Fibroblast of the aortic adventitia (primary cell): Measurements from ENCODE around the gene MTHFR. TPM values are rescaled to one million over a fixed set of nuclear protein-coding genes. Genes with fewer than 3 reads are reported as not detected.

Experiments used
- DNase-seq: peaks from one replicate; pipeline ENCODE4 v3.0.0-alpha.2; 2010; ENCODE audit warnings: low read depth
- H3K4me3 ChIP-seq: 2 replicates; pipeline ENCODE4 v1.5.1; 2011; ENCODE audit warnings: low read depth, mild to moderate bottlenecking, control low read depth, low read length, moderate library complexity
- CTCF ChIP-seq: IDR thresholded peaks from 2 replicates; pipeline ENCODE4 v1.5.1; 2011; ENCODE audit warnings: mild to moderate bottlenecking, low read length, control low read depth, inconsistent platforms; ENCODE audit not compliant: insufficient read depth
- total RNA-seq: library from RNA; depleted of rRNA; stranded (reverse); fragments of >200 nt; gene quantifications from 2 replicates; pipeline ENCODE4 v1.2.3, GENCODE V29; 2012; ENCODE audit warnings: low replicate concordance

Gene MTHFR
- total RNA-seq, 1 donor, result 42.9 TPM

DNA sequence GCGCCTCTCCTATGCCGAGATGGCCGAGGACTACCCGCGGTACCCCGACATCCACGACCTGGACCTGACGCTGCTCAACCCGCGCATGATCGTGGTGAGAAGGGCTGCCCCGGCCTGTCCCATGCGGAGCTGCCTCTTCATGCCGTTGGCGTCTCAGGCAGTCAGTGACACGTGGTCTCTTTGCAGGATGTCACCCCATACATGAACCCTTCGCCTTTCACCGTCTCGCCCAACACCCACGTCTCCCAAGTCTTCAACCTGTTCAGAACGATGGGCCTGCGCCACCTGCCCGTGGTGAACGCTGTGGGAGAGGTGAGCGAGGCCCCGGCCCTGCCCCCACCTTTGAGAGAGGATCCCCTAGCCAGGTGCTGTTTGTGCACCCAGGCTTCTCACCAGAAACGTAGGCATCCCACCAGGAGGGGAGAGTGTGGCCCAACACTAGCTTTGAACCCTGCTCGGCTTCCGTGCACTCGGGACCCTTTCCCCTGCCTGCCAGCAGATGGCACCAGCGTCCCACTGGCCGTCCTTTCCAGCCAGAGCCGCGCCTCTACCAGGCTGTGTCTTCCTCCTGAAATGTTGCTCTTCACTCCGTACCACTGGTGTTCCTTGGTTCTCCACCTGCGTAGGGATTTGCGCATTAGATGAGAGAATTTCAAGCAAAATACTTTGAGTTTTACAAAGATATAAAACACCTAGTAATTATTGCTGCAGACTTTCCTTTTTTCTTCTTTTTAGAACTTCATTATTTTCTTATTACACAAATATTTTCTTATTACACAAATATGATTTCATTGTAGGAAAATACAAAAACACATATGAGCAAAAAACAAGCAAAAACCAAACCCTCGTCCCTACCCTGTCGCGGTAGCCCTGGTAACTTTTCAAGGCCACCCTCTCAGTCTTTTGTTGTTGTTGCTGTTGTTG lies 32.8 kb upstream of the MTHFR start:
- peak; percentile 99 for TF ChIP-seq CTCF
- peak; percentile 62 for DNase-seq
- no peak overlapping the region for H3K4me3 ChIP-seq

GRCh38 chr1:11837767-11838348 lies 32.1 kb upstream of the MTHFR start:
- no peak for TF ChIP-seq CTCF
- no peak for DNase-seq
- no peak overlapping the region for H3K4me3 ChIP-seq

GRCh38 chr1:11836955-11837766 lies 31.4 kb upstream of the MTHFR start:
- H3K4me3 ChIP-seq, result no peak overlapping the region
- DNase-seq, result no peak
- TF ChIP-seq CTCF, result no peak

- DNase-seq, result no peak
- no peak overlapping the region for H3K4me3 ChIP-seq
- TF ChIP-seq CTCF, result no peak
These were observed 29.9 kb upstream of the MTHFR start for GRCh38 chr1:11835441-11836225.

DNA sequence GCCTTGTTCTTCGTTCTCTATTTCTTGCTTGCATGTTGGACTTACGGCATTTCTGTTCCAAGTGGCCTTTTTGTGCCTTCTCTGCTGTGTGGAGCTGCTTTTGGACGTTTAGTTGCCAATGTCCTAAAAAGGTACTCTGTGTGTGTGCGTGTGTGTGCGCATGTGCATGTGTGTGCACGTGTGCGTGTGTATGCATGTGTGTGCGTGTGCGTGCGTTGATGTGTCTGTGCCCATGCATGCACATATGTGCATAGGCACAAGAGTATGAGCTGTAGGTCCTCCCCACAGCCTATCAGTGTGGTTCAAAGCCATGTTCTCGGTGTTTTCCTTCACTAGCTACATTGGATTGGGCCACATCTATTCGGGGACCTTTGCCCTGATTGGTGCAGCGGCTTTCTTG lies 28.1 kb upstream of the MTHFR start:
- no peak overlapping the region for H3K4me3 ChIP-seq
- no peak for DNase-seq
- no peak for TF ChIP-seq CTCF

- H3K4me3 ChIP-seq, result no peak overlapping the region
- no peak for TF ChIP-seq CTCF
- no peak for DNase-seq
These were observed 27.7 kb upstream of the MTHFR start for GRCh38 chr1:11833497-11833896.
